Mesendoderm (in vitro differentiated cells): ENCODE measurements around the gene ZMYM2.
A peak's percentile ranks its signal among the peaks of the same experiment; 100 is the strongest.

Experiments used
- DNase-seq: peaks from one replicate; pipeline ENCODE4 v3.0.0; 2013
- H2AK5ac ChIP-seq: 2 replicates; pipeline ENCODE4 v1.6.1; 2013; ENCODE audit warnings: low read length, inconsistent platforms
- H2BK120ac ChIP-seq: 2 replicates; pipeline ENCODE4 v1.6.1; 2013; ENCODE audit warnings: low read depth, mild to moderate bottlenecking, low read length, moderate library complexity, mixed read lengths
- H2BK15ac ChIP-seq: replicated peaks from 2 replicates; pipeline ENCODE4 v1.6.1; 2013; ENCODE audit warnings: low read depth, mild to moderate bottlenecking, moderate library complexity
- H2BK5ac ChIP-seq: 2 replicates; pipeline ENCODE4 v1.6.1; 2013; ENCODE audit warnings: low read length, inconsistent platforms
- H3K18ac ChIP-seq: 2 replicates; pipeline ENCODE4 v1.6.1; 2013; ENCODE audit warnings: mild to moderate bottlenecking, low read length, mixed read lengths
- H3K23ac ChIP-seq: one replicate; pipeline ENCODE4 v1.6.1; 2013; ENCODE audit warnings: low read length
- H3K27ac ChIP-seq: 2 replicates; pipeline ENCODE4 v1.5.1; 2013; ENCODE audit warnings: low read depth, mild to moderate bottlenecking, inconsistent platforms, low read length, moderate library complexity
- H3K27me3 ChIP-seq: 2 replicates; pipeline ENCODE4 v1.6.1; 2013; ENCODE audit warnings: low read length, control low read depth, mild to moderate bottlenecking, inconsistent platforms; ENCODE audit not compliant: insufficient read depth, poor library complexity
- H3K36me3 ChIP-seq: 2 replicates; pipeline ENCODE4 v1.6.1; 2013; ENCODE audit warnings: low read length, inconsistent platforms; ENCODE audit not compliant: control insufficient read depth, insufficient read depth
- H3K4ac ChIP-seq: one replicate; pipeline ENCODE4 v1.6.1; 2013; ENCODE audit warnings: low read depth, mild to moderate bottlenecking, low read length, moderate library complexity
- H3K4me1 ChIP-seq: 2 replicates; pipeline ENCODE4 v1.6.1; 2013; ENCODE audit warnings: low read depth, low read length, inconsistent platforms; ENCODE audit not compliant: control insufficient read depth
- H3K4me2 ChIP-seq: 2 replicates; pipeline ENCODE4 v1.6.1; 2013; ENCODE audit warnings: low read length
- H3K4me3 ChIP-seq: 2 replicates; pipeline ENCODE4 v1.5.1; 2013; ENCODE audit warnings: mild to moderate bottlenecking, low read length
- H3K56ac ChIP-seq: one replicate; pipeline ENCODE4 v1.6.1; 2013; ENCODE audit warnings: low read length
- H3K79me1 ChIP-seq: 2 replicates; pipeline ENCODE4 v1.6.1; 2013; ENCODE audit warnings: low read length, inconsistent platforms
- H3K79me2 ChIP-seq: 2 replicates; pipeline ENCODE4 v1.6.1; 2013; ENCODE audit warnings: mild to moderate bottlenecking, low read length; ENCODE audit not compliant: control insufficient read depth, insufficient read depth
- H3K9ac ChIP-seq: 2 replicates; pipeline ENCODE4 v1.6.1; 2013; ENCODE audit warnings: low read length, inconsistent platforms
- H4K5ac ChIP-seq: one replicate; pipeline ENCODE4 v1.6.1; 2013; ENCODE audit warnings: low read length
- H4K8ac ChIP-seq: one replicate; pipeline ENCODE4 v1.6.1; 2013; ENCODE audit warnings: low read depth, mild to moderate bottlenecking, control low read depth, low read length, moderate library complexity
- WGBS: extraction: QIAGEN DNeasy Blood & Tissue Kit; methylation state at CpG from one replicate; pipeline ENCODE4 v1.1.7; 2013; ENCODE audit warnings: low lambda C conversion rate, missing lambda C conversion rate; ENCODE audit not compliant: insufficient coverage; ENCODE audit errors: extremely low coverage; 5-methylcytosine and 5-hydroxymethylcytosine counted together

ZMYM2 gene

GRCh38 chr13:19952850-19953249 is 5.7 kb upstream of the ZMYM2 start:
- H4K5ac ChIP-seq, result no peak overlapping the region
- no peaks in the 10 kb centered on the region for H3K4me1 ChIP-seq
- no peak overlapping the region for H3K9ac ChIP-seq
- no peak overlapping the region for H2BK5ac ChIP-seq
- H2BK120ac ChIP-seq, result no peak overlapping the region
- H3K36me3 ChIP-seq, result no peaks in the 10 kb centered on the region
- H3K18ac ChIP-seq, result no peak overlapping the region
- H4K8ac ChIP-seq, result no peak overlapping the region
- H2AK5ac ChIP-seq, result no peak overlapping the region
- no peak overlapping the region for H3K27ac ChIP-seq
- no peak overlapping the region for H3K4me2 ChIP-seq
- H3K79me2 ChIP-seq, result no peaks in the 10 kb centered on the region
- no peaks in the 10 kb centered on the region for H3K27me3 ChIP-seq
- H3K4ac ChIP-seq, result no peak overlapping the region
- H3K4me3 ChIP-seq, result no peak overlapping the region
- H2BK15ac ChIP-seq, result no peak overlapping the region
- H3K23ac ChIP-seq, result no peak overlapping the region
- no peak overlapping the region for H3K56ac ChIP-seq
- H3K79me1 ChIP-seq, result no peaks in the 10 kb centered on the region
- no peak for DNase-seq

GRCh38 chr13:19955873-19956559 is 2.5 kb upstream of the ZMYM2 start:
- Histone ChIP-seq H3K56ac (no peak overlapping the region), H3K4me2 (no peak overlapping the region), H2BK5ac (no peak overlapping the region), H3K4me1 (no peaks in the 10 kb centered on the region), H3K79me1 (no peaks in the 10 kb centered on the region), H2BK15ac (no peak overlapping the region), H3K9ac (no peak overlapping the region), H3K4me3 (no peak overlapping the region), H4K5ac (no peak overlapping the region), H3K4ac (no peak overlapping the region), H3K18ac (no peak overlapping the region), H3K27ac (no peak overlapping the region), H2BK120ac (no peak overlapping the region), H3K36me3 (no peaks in the 10 kb centered on the region), H3K23ac (no peak overlapping the region), H2AK5ac (no peak overlapping the region), H4K8ac (no peak overlapping the region), H3K27me3 (no peaks in the 10 kb centered on the region), H3K79me2 (peaks cover 15% of the 10 kb centered on the region)
- DNase-seq, result no peak
- WGBS, result no CpG with 5 or more reads among the region's 4 CpGs

GRCh38 chr13:19957320-19958154 is 990 bp upstream of the ZMYM2 start:
- Histone ChIP-seq H3K4me2 (peak overlapping the region; percentile 59), H3K23ac (peak overlapping the region; percentile 85), H3K9ac (peak overlapping the region; percentile 92), H3K79me2 (peaks cover 22% of the 10 kb centered on the region), H3K4ac (peak overlapping the region; percentile 94), H2AK5ac (no peak overlapping the region), H4K8ac (peak overlapping the region; percentile 43), H2BK5ac (peak overlapping the region; percentile 67), H3K4me1 (no peaks in the 10 kb centered on the region), H3K27me3 (no peaks in the 10 kb centered on the region), H4K5ac (no peak overlapping the region), H2BK120ac (no peak overlapping the region), H3K18ac (peak overlapping the region; percentile 96), H3K4me3 (peak overlapping the region; percentile 58), H3K27ac (peak overlapping the region; percentile 98), H3K36me3 (no peaks in the 10 kb centered on the region), H3K56ac (peak overlapping the region; percentile 90), H3K79me1 (no peaks in the 10 kb centered on the region), H2BK15ac (no peak overlapping the region)
- no CpG with 5 or more reads among the region's 65 CpGs for WGBS
- peak; percentile 92 for DNase-seq

GRCh38 chr13:19959141-19959830 is 759 bp downstream of the ZMYM2 start:
- H2AK5ac ChIP-seq, result no peak overlapping the region
- no peaks in the 10 kb centered on the region for H3K36me3 ChIP-seq
- peak; percentile 77 for DNase-seq
- H2BK120ac ChIP-seq, result peak overlapping the region; percentile 82
- peak overlapping the region; percentile 99 for H3K27ac ChIP-seq
- H3K27me3 ChIP-seq, result no peaks in the 10 kb centered on the region
- no peak overlapping the region for H2BK15ac ChIP-seq
- peak overlapping the region; percentile 29 for H3K23ac ChIP-seq
- peak overlapping the region; percentile 87 for H3K9ac ChIP-seq
- peak overlapping the region; percentile 39 for H4K8ac ChIP-seq
- no peaks in the 10 kb centered on the region for H3K79me1 ChIP-seq
- H3K4me3 ChIP-seq, result peak overlapping the region; percentile 98
- H3K4me2 ChIP-seq, result peak overlapping the region; percentile 94
- peak overlapping the region; percentile 90 for H3K56ac ChIP-seq
- peak overlapping the region; percentile 51 for H2BK5ac ChIP-seq
- H3K18ac ChIP-seq, result peak overlapping the region; percentile 97
- no peaks in the 10 kb centered on the region for H3K4me1 ChIP-seq
- H4K5ac ChIP-seq, result no peak overlapping the region
- H3K79me2 ChIP-seq, result peaks cover 34% of the 10 kb centered on the region
- H3K4ac ChIP-seq, result peak overlapping the region; percentile 98
- WGBS, result no CpG with 5 or more reads among the region's 61 CpGs

- H3K4me3 ChIP-seq, result peak overlapping the region; percentile 98
- H3K18ac ChIP-seq, result no peak overlapping the region
- H4K5ac ChIP-seq, result no peak overlapping the region
- peak overlapping the region; percentile 77 for H3K9ac ChIP-seq
- H3K79me2 ChIP-seq, result peaks cover 36% of the 10 kb centered on the region
- no peaks in the 10 kb centered on the region for H3K79me1 ChIP-seq
- WGBS, result no CpG with 5 or more reads among the region's 13 CpGs
- no peak overlapping the region for H4K8ac ChIP-seq
- no peak overlapping the region for H2BK120ac ChIP-seq
- H2BK5ac ChIP-seq, result no peak overlapping the region
- H3K23ac ChIP-seq, result no peak overlapping the region
- peak; percentile 97 for DNase-seq
- no peaks in the 10 kb centered on the region for H3K27me3 ChIP-seq
- H3K36me3 ChIP-seq, result no peaks in the 10 kb centered on the region
- no peaks in the 10 kb centered on the region for H3K4me1 ChIP-seq
- H3K4ac ChIP-seq, result no peak overlapping the region
- peak overlapping the region; percentile 94 for H3K4me2 ChIP-seq
- H3K27ac ChIP-seq, result peak overlapping the region; percentile 99
- H2AK5ac ChIP-seq, result no peak overlapping the region
- peak overlapping the region; percentile 90 for H3K56ac ChIP-seq
- no peak overlapping the region for H2BK15ac ChIP-seq
Measured at GRCh38 chr13:19959831-19960652, 1.5 kb downstream of the ZMYM2 start.
